GM12865 (cell line): ENCODE results near the gene JAG2.

Experiments
- DNase-seq: peaks from one replicate; pipeline ENCODE4 v3.0.0; 2010; ENCODE audit warnings: low read depth
- H3K4me3 ChIP-seq: 2 replicates; pipeline ENCODE4 v1.5.1; 2011; ENCODE audit warnings: mild to moderate bottlenecking, low read depth, low read length, control low read depth
- CTCF ChIP-seq: IDR thresholded peaks from 2 replicates; pipeline ENCODE4 v1.5.1; 2011; ENCODE audit warnings: low read length, control low read depth, low read depth, inconsistent platforms; ENCODE audit not compliant: insufficient read depth; ENCODE audit errors: missing control alignments

Gene JAG2

GRCh38 chr14:105150368-105151083 is 18.1 kb downstream of the JAG2 start:
- TF ChIP-seq CTCF, result no peak
- no peak overlapping the region for H3K4me3 ChIP-seq

GRCh38 chr14:105150026-105150367 is 18.6 kb downstream of the JAG2 start:
- DNase-seq, result no peak
- H3K4me3 ChIP-seq, result no peak overlapping the region
- no peak for TF ChIP-seq CTCF

More at GRCh38 chr14:105150368-105151083, 18.1 kb downstream of the JAG2 start:
- DNase-seq, result no peak

GRCh38 chr14:105149146-105149781 is 19.3 kb downstream of the JAG2 start:
- no peak for TF ChIP-seq CTCF
- no peak for DNase-seq
- H3K4me3 ChIP-seq, result no peak overlapping the region

GRCh38 chr14:105148604-105149145 is 19.9 kb downstream of the JAG2 start:
- DNase-seq, result no peak
- H3K4me3 ChIP-seq, result no peak overlapping the region
- no peak for TF ChIP-seq CTCF

GRCh38 chr14:105147671-105148603 is 20.6 kb downstream of the JAG2 start:
- H3K4me3 ChIP-seq, result no peak overlapping the region
- TF ChIP-seq CTCF, result no peak
- no peak for DNase-seq

- no peak for TF ChIP-seq CTCF
- no peak for DNase-seq
These were observed 21.5 kb downstream of the JAG2 start for GRCh38 chr14:105146976-105147635.

More at GRCh38 chr14:105146976-105147635, 21.5 kb downstream of the JAG2 start:
- no peak overlapping the region for H3K4me3 ChIP-seq
